ENCODE results near the gene YWHAE.

The YWHAE gene

DNA sequence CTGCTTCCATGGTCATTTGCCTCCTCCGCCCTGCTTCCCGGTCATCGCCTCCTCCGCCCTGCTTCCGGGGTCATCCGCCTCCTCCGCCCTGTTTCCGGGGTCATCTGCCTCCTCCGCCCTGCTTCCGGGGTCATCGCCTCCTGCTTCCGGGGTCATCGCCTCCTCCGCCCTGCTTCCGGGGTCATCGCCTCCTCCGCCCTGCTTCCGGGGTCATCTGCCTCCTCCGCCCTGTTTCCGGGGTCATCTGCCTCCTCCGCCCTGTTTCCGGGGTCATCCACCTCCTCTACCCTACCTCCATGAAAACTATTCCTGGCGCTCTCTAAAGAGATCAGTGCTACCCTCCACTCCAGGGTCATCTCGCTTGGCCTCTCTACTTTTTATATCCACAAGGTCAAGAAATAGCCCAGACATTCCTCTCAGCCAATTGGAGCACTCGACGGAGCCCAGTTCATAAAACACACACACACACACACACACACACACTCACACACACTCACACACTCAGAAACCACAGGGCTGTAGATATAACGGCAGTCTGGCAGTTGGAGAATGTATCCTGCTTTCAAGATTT, 75.7 kb downstream of the YWHAE start:
- Histone ChIP-seq H3K27ac (ENCODE audit: insufficient read depth in 1 of 2, low read depth in 1 of 2, low read length in 2 of 2, poor library complexity in 1 of 2, severe bottlenecking in 2 of 2) (no peak overlapping the region), H3K9me3 (ENCODE audit: control extremely low read depth in 1 of 5, control insufficient read depth in 4 of 5, insufficient read depth in 2 of 5, low read depth in 1 of 5, low read length in 4 of 5) (no peaks in the 10 kb centered on the region), H3K4me3 (ENCODE audit: control insufficient read depth in 1 of 7, extremely low read depth in 1 of 7, insufficient read depth in 4 of 7, low read depth in 2 of 7, low read length in 6 of 7) (no peak overlapping the region), H3K27me3 (replicated peaks in 2 of 5; ENCODE audit: control insufficient read depth in 4 of 5, insufficient read depth in 5 of 5, low read length in 4 of 5) (peaks cover 0 to 11% (median 0%) of the 10 kb centered on the region in 5 experiments), H3K36me3 (ENCODE audit: control insufficient read depth in 4 of 4, insufficient read depth in 4 of 4, low read length in 3 of 4) (no peaks in the 10 kb centered on the region), H3K4me1 (ENCODE audit: control extremely low read depth in 1 of 4, control insufficient read depth in 4 of 4, insufficient read depth in 4 of 4, low read length in 3 of 4) (no peaks in the 10 kb centered on the region)
- DNase-seq: no peak
- POLR2A ChIA-PET: interaction anchor here (0.7 kb wide), 1 partner anchor 94 kb away, joined by 4 read pairs; no protein-coding TSS in a partner anchor
- 75% methylated on average over 27 of the region's 27 CpGs for WGBS (ENCODE audit: insufficient coverage)
- CTCF ChIA-PET: no interaction called here

DNA sequence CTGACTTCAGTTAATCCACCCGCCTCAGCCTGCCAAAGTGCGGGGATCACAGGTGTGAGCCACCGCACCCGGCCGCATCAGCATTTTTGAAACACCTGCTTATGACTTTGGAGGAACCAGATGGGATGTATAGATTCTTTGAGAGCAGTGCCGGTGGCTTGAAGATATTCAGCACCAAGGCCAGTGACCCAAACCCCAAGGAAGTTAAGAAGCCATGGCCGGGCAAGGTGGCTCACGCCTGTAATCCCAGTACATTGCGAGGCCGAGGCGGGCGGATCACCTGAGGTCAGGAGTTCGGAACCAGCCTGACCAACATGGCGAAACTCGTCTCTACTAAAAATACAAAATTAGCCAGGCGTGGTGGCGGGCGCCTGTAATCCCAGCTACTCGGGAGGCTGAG, 76.7 kb downstream of the YWHAE start:
- H3K27me3 ChIP-seq (replicated peaks in 2 of 5; ENCODE audit: control insufficient read depth in 4 of 5, insufficient read depth in 5 of 5, low read length in 4 of 5): peaks cover 0 to 6% (median 0%) of the 10 kb centered on the region in 5 experiments
- H3K4me1 ChIP-seq (ENCODE audit: control extremely low read depth in 1 of 4, control insufficient read depth in 4 of 4, insufficient read depth in 4 of 4, low read length in 3 of 4): no peaks in the 10 kb centered on the region
- no peak overlapping the region for H3K27ac ChIP-seq (ENCODE audit: insufficient read depth in 1 of 2, low read depth in 1 of 2, low read length in 2 of 2, poor library complexity in 1 of 2, severe bottlenecking in 2 of 2)
- no peaks in the 10 kb centered on the region for H3K9me3 ChIP-seq (ENCODE audit: control extremely low read depth in 1 of 5, control insufficient read depth in 4 of 5, insufficient read depth in 2 of 5, low read depth in 1 of 5, low read length in 4 of 5)
- ChIA-PET CTCF (interaction anchor here (1.2 kb wide), 1 partner anchor 42 kb away, joined by 4 read pairs; no protein-coding TSS in a partner anchor), POLR2A (interaction anchor here (0.7 kb wide), 1 partner anchor 95 kb away, joined by 4 read pairs; no protein-coding TSS in a partner anchor)
- DNase-seq: peak in 2 of 3 donors; percentile 38 to 43
- 85% methylated on average over 10 of the region's 19 CpGs for WGBS (ENCODE audit: insufficient coverage)
- H3K36me3 ChIP-seq (ENCODE audit: control insufficient read depth in 4 of 4, insufficient read depth in 4 of 4, low read length in 3 of 4): no peaks in the 10 kb centered on the region
- no peak overlapping the region for H3K4me3 ChIP-seq (ENCODE audit: control insufficient read depth in 1 of 7, extremely low read depth in 1 of 7, insufficient read depth in 4 of 7, low read depth in 2 of 7, low read length in 6 of 7)

DNA sequence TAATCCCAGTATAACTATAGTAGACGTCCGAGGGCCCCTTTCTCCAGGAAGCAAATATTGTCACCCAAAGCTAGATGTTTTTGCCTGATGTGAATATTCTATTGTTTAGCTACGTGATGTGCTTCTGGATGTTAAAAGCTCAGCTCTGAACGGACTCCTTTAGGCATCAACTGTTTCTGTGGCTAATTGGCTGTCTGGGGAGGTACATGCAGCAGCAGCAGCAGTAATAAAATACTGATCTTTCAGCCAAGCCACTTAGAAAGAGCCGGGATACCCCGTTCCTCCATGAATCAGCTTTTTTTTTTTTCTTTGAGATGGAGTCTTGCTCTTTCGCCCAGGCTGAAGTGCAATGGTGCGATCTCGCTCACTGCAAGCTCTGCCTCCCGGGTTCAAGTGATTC, 77.5 kb downstream of the YWHAE start:
- H3K27ac ChIP-seq (ENCODE audit: insufficient read depth in 1 of 2, low read depth in 1 of 2, low read length in 2 of 2, poor library complexity in 1 of 2, severe bottlenecking in 2 of 2): peak overlapping the region in 1 of 2 experiments; percentile 39
- peaks cover 0 to 5% (median 0%) of the 10 kb centered on the region in 5 experiments for H3K27me3 ChIP-seq (replicated peaks in 2 of 5; ENCODE audit: control insufficient read depth in 4 of 5, insufficient read depth in 5 of 5, low read length in 4 of 5)
- ChIA-PET CTCF (interaction anchor here (0.7 to 1.2 kb wide), 2 partner anchors 41 to 63 kb away, joined by 3 to 4 read pairs; no protein-coding TSS in a partner anchor), POLR2A (interaction anchor here (1.1 kb wide), 1 partner anchor 9 kb away, joined by 5 read pairs; no protein-coding TSS in a partner anchor)
- H3K4me3 ChIP-seq (ENCODE audit: control insufficient read depth in 1 of 7, extremely low read depth in 1 of 7, insufficient read depth in 4 of 7, low read depth in 2 of 7, low read length in 6 of 7): no peak overlapping the region
- H3K9me3 ChIP-seq (ENCODE audit: control extremely low read depth in 1 of 5, control insufficient read depth in 4 of 5, insufficient read depth in 2 of 5, low read depth in 1 of 5, low read length in 4 of 5): no peaks in the 10 kb centered on the region
- no peaks in the 10 kb centered on the region for H3K4me1 ChIP-seq (ENCODE audit: control extremely low read depth in 1 of 4, control insufficient read depth in 4 of 4, insufficient read depth in 4 of 4, low read length in 3 of 4)
- no peak for DNase-seq
- WGBS (ENCODE audit: insufficient coverage): 55% methylated on average over 7 of the region's 10 CpGs
- H3K36me3 ChIP-seq (ENCODE audit: control insufficient read depth in 4 of 4, insufficient read depth in 4 of 4, low read length in 3 of 4): no peaks in the 10 kb centered on the region

DNA sequence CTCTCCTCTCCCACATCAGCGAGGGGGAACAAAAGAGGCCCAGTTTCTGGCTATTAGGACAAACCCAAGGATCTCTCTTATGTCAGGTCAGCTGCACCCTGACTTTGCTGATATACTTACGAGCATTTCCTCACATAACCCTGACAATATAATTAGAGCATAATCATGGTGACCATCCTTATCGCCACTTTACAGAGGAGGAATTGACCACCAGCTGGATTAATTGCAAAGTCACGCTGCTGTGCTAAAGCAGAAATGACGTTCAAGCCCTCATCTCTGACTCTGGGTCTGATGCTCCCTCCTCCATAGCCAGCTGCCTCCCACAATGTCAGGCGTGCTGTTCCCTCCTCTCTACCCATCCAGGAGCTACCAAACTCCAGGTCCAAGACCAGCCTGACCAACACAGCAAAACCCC, 78.0 kb downstream of the YWHAE start:
- peak overlapping the region in 1 of 2 experiments; percentile 39 for H3K27ac ChIP-seq (ENCODE audit: insufficient read depth in 1 of 2, low read depth in 1 of 2, low read length in 2 of 2, poor library complexity in 1 of 2, severe bottlenecking in 2 of 2)
- 87% methylated on average over 6 of the region's 6 CpGs for WGBS (ENCODE audit: insufficient coverage)
- H3K4me1 ChIP-seq (ENCODE audit: control extremely low read depth in 1 of 4, control insufficient read depth in 4 of 4, insufficient read depth in 4 of 4, low read length in 3 of 4): no peaks in the 10 kb centered on the region
- DNase-seq: peak; percentile 27 to 74 (median 68)
- no peaks in the 10 kb centered on the region for H3K36me3 ChIP-seq (ENCODE audit: control insufficient read depth in 4 of 4, insufficient read depth in 4 of 4, low read length in 3 of 4)
- H3K27me3 ChIP-seq (replicated peaks in 2 of 5; ENCODE audit: control insufficient read depth in 4 of 5, insufficient read depth in 5 of 5, low read length in 4 of 5): peaks cover 0 to 5% (median 0%) of the 10 kb centered on the region in 5 experiments
- CTCF ChIA-PET: interaction anchor here (1.0 to 1.2 kb wide), 3 partner anchors 8 to 41 kb away, joined by 3 to 5 read pairs (median 4); no protein-coding TSS in a partner anchor
- no peaks in the 10 kb centered on the region for H3K9me3 ChIP-seq (ENCODE audit: control extremely low read depth in 1 of 5, control insufficient read depth in 4 of 5, insufficient read depth in 2 of 5, low read depth in 1 of 5, low read length in 4 of 5)
- POLR2A ChIA-PET: interaction anchor here (1.1 kb wide), 1 partner anchor 10 kb away, joined by 5 read pairs; no protein-coding TSS in a partner anchor
- H3K4me3 ChIP-seq (ENCODE audit: control insufficient read depth in 1 of 7, extremely low read depth in 1 of 7, insufficient read depth in 4 of 7, low read depth in 2 of 7, low read length in 6 of 7): no peak overlapping the region

DNA sequence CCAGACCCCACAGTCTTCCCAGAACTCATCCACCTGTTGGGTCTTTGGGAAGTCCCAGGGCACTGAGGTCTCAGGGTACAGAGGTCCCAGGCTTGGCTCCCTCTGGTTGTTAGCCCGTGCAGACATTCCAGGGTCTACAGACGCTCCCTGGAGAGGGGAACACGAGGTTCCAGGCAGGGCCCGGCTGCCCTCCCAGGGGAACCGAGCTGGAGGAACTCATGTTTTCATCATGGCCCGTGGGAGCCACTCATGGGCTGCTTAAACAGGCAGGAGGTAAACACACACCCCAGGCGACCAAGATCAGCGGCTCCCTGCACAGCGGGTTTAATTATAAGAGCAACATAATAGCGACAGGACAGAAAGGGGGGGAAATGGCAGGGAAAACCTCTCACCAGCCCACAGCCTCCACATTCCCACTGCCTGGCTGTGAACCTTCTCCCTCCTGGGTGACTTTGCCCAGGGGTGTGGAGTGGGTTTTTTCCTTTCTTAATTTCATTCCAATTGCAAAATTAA, 84.1 kb downstream of the YWHAE start:
- Histone ChIP-seq H3K27ac (ENCODE audit: insufficient read depth in 1 of 2, low read depth in 1 of 2, low read length in 2 of 2, poor library complexity in 1 of 2, severe bottlenecking in 2 of 2) (no peak overlapping the region), H3K9me3 (ENCODE audit: control extremely low read depth in 1 of 5, control insufficient read depth in 4 of 5, insufficient read depth in 2 of 5, low read depth in 1 of 5, low read length in 4 of 5) (no peaks in the 10 kb centered on the region), H3K27me3 (replicated peaks in 2 of 5; ENCODE audit: control insufficient read depth in 4 of 5, insufficient read depth in 5 of 5, low read length in 4 of 5) (peaks cover 0 to 31% (median 10%) of the 10 kb centered on the region in 5 experiments), H3K4me1 (ENCODE audit: control extremely low read depth in 1 of 4, control insufficient read depth in 4 of 4, insufficient read depth in 4 of 4, low read length in 3 of 4) (no peaks in the 10 kb centered on the region), H3K4me3 (ENCODE audit: control insufficient read depth in 1 of 7, extremely low read depth in 1 of 7, insufficient read depth in 4 of 7, low read depth in 2 of 7, low read length in 6 of 7) (no peak overlapping the region), H3K36me3 (ENCODE audit: control insufficient read depth in 4 of 4, insufficient read depth in 4 of 4, low read length in 3 of 4) (no peaks in the 10 kb centered on the region)
- ChIA-PET POLR2A (interaction anchor here (0.6 to 1.1 kb wide), 2 partner anchors 47 to 55 kb away, joined by 3 to 4 read pairs; no protein-coding TSS in a partner anchor), CTCF (interaction anchor here (0.9 kb wide), 1 partner anchor 17 kb away, joined by 3 read pairs; no protein-coding TSS in a partner anchor)
- 84% methylated on average over 9 of the region's 10 CpGs for WGBS (ENCODE audit: insufficient coverage)
- DNase-seq: no peak

DNA sequence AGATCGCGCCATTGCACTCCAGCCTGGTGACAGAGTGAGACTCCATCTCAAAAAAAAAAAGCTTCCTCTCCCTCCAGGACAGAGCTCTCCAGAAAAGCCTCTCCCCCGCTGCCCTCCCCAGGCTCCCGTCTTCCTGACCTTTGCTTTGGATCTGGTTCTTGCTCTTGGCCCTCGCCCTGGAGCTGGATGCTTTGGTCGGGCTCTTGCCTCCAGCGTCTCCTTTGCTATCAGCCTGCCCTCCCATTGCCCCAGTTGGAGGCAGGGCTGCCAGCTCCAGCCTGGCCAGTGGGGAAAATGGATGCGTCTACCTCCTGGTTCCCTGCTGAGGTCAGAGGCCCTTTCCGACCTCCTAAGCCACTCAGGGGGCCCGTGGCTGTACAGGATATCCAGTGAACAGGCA, 84.6 kb downstream of the YWHAE start:
- POLR2A ChIA-PET: interaction anchor here (0.6 kb wide), 1 partner anchor 47 kb away, joined by 3 read pairs; no protein-coding TSS in a partner anchor
- H3K27me3 ChIP-seq (replicated peaks in 2 of 5; ENCODE audit: control insufficient read depth in 4 of 5, insufficient read depth in 5 of 5, low read length in 4 of 5): peaks cover 0 to 31% (median 10%) of the 10 kb centered on the region in 5 experiments
- no peaks in the 10 kb centered on the region for H3K36me3 ChIP-seq (ENCODE audit: control insufficient read depth in 4 of 4, insufficient read depth in 4 of 4, low read length in 3 of 4)
- H3K4me1 ChIP-seq (ENCODE audit: control extremely low read depth in 1 of 4, control insufficient read depth in 4 of 4, insufficient read depth in 4 of 4, low read length in 3 of 4): no peaks in the 10 kb centered on the region
- no peak overlapping the region for H3K27ac ChIP-seq (ENCODE audit: insufficient read depth in 1 of 2, low read depth in 1 of 2, low read length in 2 of 2, poor library complexity in 1 of 2, severe bottlenecking in 2 of 2)
- no peak overlapping the region for H3K4me3 ChIP-seq (ENCODE audit: control insufficient read depth in 1 of 7, extremely low read depth in 1 of 7, insufficient read depth in 4 of 7, low read depth in 2 of 7, low read length in 6 of 7)
- DNase-seq: no peak
- H3K9me3 ChIP-seq (ENCODE audit: control extremely low read depth in 1 of 5, control insufficient read depth in 4 of 5, insufficient read depth in 2 of 5, low read depth in 1 of 5, low read length in 4 of 5): no peaks in the 10 kb centered on the region
- CTCF ChIA-PET: no interaction called here
- 92% methylated on average over 9 of the region's 10 CpGs for WGBS (ENCODE audit: insufficient coverage)

All from common myeloid progenitor, CD34-positive (primary cell).